VCaP (cell line): ENCODE results near the gene SMOC2.

Experiments
- H3K27ac ChIP-seq: fragments of 450-650 bp; 2 replicates; pipeline ENCODE4 v1.5.1; 2017
- TF ChIP-seq, protein P1 (sequence below): fragments of 450-650 bp; conservative IDR thresholded peaks from 2 replicates; pipeline ENCODE4 v1.5.1; 2017; ENCODE audit warnings: mild to moderate bottlenecking, moderate library complexity

Gene SMOC2

DNA sequence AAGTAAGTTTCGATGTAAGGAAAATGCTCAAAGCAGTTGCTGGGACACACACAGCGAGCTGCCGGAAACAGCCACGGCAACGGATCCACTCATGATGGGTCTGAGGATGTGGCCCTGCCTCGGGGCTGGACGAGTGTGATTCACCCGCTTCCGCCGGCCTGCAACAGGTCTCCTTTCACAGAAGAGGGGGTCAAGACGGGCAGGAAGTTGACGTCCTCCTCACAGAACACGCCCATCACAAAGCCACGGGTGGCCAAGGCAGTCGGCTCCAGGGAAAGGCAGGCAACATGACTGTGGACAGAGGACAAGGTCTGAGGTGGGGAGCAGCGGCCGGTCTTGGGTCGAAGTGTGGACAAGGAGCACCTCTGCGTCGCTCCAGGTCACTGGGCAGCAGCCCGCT lies 29.9 kb upstream of the SMOC2 start:
- no peak overlapping the region for H3K27ac ChIP-seq
- TF ChIP-seq, protein P1, sequence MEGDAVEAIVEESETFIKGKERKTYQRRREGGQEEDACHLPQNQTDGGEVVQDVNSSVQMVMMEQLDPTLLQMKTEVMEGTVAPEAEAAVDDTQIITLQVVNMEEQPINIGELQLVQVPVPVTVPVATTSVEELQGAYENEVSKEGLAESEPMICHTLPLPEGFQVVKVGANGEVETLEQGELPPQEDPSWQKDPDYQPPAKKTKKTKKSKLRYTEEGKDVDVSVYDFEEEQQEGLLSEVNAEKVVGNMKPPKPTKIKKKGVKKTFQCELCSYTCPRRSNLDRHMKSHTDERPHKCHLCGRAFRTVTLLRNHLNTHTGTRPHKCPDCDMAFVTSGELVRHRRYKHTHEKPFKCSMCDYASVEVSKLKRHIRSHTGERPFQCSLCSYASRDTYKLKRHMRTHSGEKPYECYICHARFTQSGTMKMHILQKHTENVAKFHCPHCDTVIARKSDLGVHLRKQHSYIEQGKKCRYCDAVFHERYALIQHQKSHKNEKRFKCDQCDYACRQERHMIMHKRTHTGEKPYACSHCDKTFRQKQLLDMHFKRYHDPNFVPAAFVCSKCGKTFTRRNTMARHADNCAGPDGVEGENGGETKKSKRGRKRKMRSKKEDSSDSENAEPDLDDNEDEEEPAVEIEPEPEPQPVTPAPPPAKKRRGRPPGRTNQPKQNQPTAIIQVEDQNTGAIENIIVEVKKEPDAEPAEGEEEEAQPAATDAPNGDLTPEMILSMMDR: no peak

DNA sequence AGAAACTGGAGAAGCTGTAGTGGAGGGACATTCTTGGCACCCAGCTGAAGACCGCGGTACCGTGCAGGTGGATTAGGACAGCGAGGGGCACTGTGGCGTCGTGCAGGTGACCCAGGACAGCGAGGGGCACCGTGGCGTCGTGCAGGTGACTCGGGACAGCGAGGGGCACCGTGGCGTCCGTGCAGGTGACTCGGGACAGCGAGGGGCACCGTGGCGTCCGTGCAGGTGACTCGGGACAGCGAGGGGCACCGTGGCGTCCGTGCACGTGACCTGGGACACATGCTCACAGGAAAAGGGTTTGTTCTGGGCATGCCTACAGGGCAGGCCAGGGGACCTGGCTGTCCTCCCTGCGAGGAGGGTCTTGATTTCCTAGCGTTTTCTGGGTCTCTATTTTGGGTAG lies 29.2 kb upstream of the SMOC2 start:
- TF ChIP-seq, protein P1: no peak
- no peak overlapping the region for H3K27ac ChIP-seq

DNA sequence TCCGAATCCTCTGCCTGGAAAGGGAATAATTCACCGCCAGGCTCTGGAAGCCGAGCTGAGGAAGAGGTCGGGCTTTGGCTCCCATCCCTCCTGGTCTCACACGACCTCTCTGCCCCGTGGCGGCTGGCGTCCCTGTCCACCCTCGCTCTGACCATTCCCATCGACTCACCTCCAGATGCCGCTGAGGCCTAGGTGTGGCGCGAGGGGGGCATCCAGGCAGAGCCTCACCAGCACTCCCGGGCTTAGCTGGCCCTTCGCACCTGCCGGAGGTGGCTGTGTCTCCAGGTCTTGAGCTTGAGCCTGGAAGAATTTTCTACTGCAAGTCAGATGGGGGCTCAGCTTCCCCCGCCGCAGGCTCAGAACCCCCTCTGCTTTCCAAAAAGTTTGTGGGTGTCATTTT lies 28.5 kb upstream of the SMOC2 start:
- H3K27ac ChIP-seq: no peak overlapping the region
- TF ChIP-seq, protein P1: no peak

DNA sequence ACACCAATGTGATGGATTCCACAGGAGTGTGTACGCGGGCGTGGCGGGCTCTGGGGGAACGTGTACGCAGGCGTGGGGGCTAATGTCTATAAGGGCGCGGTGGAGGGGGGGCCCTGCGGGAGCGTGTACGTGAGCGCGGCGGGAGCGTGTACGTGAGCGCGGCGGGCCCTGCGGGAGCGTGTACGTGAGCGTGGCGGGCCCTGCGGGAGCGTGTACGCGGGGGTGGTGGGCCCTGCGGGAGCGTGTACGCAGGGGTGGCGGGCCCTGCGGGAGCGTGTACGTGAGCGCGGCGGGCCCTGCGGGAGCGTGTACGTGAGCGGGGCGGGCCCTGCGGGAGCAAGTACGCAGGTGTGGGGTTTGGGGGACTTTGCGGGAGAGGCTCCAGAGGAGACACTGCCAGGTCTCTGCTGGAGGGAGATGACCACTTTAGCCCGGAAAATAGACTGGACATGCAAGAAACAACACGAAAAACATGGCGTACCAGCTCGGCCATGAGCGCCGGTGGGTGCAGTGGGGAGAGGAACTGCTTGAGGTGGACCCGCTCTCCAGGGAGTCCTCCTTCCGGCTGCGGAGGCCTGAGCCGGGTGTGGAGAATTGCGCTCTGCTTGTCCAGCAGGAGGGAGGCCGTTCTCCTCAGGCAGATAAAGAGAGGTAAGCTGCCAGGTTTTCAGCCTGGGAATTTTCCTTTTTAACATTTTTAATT lies 27.8 kb upstream of the SMOC2 start:
- H3K27ac ChIP-seq: no peak overlapping the region
- TF ChIP-seq, protein P1: no peak

DNA sequence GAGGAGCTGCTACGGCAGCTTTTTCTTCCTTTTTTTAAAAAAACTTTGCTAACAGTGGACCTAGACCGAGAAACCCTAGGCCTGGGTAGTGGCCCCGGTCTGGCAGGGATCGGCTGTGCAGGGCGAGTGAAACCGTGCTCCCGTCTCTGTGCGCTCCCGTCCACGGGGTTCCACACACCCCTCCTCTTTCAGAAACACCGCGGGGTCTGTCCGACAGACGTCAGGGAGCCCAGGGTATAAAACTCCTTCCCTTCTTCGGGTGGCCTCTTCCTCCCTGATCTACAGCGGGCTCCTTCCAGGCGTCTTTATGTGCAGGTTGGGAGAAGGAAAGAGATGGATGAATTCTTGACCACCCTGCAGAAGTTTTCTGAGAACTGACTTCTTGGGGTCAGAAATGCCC lies 27.1 kb upstream of the SMOC2 start:
- TF ChIP-seq, protein P1: no peak
- H3K27ac ChIP-seq: no peak overlapping the region

DNA sequence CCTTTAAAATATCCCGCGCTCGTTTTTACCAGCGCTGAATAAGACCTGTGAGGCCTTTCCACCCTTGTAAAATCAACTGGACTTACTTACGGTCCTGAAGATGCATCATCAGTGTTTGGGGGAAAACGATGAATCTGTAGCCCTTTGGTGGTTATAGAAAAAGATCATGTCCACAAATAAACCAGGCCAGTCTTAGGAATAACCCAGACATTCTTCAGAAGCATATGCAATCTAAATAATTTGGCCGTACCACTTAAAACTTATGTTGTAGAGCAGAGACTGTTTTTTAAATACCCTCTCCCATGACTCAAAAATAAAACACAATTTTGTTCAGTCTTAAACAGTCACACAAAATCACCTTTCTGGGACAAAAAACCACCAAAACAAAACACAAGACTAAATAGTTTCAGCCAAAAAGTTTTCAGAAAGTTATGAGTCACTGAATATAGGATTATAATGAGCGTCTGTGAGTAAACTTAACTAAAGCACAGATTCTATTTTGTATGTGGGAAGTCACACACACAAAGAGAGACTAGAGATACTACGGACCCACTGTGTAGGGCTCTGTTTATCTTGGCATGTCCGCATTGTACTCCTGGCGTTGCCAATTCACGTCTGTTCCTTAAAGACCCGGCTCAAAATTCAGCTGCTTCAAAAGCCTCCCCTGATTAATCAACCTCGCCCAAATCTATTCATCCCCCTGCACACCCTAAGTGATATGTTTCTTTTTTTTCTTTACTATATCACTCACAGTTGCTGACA lies 26.5 kb upstream of the SMOC2 start:
- H3K27ac ChIP-seq: no peak overlapping the region
- TF ChIP-seq, protein P1: no peak

DNA sequence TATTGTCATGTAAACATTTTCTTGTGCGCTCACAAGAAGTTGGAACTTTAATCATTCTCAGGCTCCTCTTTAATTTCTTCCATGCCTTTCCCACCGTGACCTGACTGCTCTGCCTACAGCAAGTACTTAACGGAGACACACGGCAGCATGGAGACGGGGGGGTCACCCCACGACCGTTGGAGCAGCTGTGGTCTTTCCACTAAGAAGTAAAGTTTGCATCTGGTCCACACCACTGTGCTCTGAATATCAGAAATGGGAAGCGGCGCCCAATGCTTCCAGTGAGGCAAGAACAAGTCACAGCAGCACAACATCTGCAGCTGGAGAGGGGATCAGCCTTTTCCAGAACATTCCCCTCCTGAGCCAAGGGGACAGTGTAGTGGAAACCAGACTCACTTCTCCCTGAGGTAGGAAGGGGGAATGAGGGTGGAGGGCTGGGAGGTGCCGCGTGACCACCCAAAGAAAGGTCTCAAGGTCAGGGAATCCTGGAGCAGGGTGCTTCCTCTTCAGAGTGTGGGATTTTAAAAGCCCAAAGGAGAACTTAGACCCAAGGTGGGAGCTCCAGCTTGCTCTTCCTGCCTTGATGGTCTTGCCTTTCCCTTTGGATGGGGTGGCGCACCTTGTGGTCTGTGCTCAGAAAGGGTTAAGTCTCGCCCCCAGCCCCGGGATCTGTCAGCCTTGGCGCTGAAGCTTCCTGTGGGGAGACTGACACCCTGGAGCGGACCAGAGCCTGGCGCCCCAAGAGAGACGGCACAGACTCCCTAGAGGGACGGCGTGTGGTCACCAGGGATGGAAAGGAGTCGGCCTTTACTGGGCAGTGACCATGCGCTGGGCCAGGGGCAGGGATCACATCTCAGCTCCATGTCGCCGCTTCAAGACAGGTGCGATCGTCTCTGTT lies 25.6 kb upstream of the SMOC2 start:
- H3K27ac ChIP-seq: no peak overlapping the region
- TF ChIP-seq, protein P1: no peak
